HUES64 (cell line): ENCODE measurements around the gene TRMT11.
"Not testable (repeated sequence)": the region's sequence is repeated elsewhere in the genome, so short reads cannot be mapped to it uniquely, and the experiment has no call there.

Experiments used
- H3K27ac ChIP-seq: 2 replicates; pipeline ENCODE4 v1.7.0; 2013; ENCODE audit warnings: low read depth, low read length, inconsistent platforms
- H3K27me3 ChIP-seq: 2 replicates; pipeline ENCODE4 v1.6.1; 2013; ENCODE audit warnings: mild to moderate bottlenecking, low read length; ENCODE audit not compliant: insufficient read depth
- H3K36me3 ChIP-seq: 2 replicates; pipeline ENCODE4 v1.6.1; 2013; ENCODE audit warnings: mild to moderate bottlenecking, low read length; ENCODE audit not compliant: insufficient read depth
- H3K4me1 ChIP-seq: 2 replicates; pipeline ENCODE4 v1.6.1; 2013; ENCODE audit warnings: mild to moderate bottlenecking, low read length, moderate library complexity; ENCODE audit not compliant: insufficient read depth
- H3K4me3 ChIP-seq: 2 replicates; pipeline ENCODE4 v1.5.1; 2013; ENCODE audit warnings: mild to moderate bottlenecking, low read length, moderate library complexity
- H3K9ac ChIP-seq: 2 replicates; pipeline ENCODE4 v1.6.1; 2013; ENCODE audit warnings: mild to moderate bottlenecking, low read depth, low read length
- H3K9me3 ChIP-seq: 2 replicates; pipeline ENCODE4 v1.6.1; 2013; ENCODE audit warnings: low read depth, low read length; ENCODE audit not compliant: insufficient read depth
- WGBS: fragments of 150-250, 120-280 bp; methylation state at CpG from one replicate; pipeline ENCODE4 v1.1.7; 2013; ENCODE audit warnings: missing lambda C conversion rate; 5-methylcytosine and 5-hydroxymethylcytosine counted together

Gene TRMT11

GRCh38 chr6:125948455-125948854 is 37.9 kb upstream of the TRMT11 start:
- Histone ChIP-seq H3K4me1 (no peaks in the 10 kb centered on the region), H3K36me3 (no peaks in the 10 kb centered on the region), H3K4me3 (no peak overlapping the region), H3K27ac (no peak overlapping the region), H3K9ac (no peak overlapping the region), H3K9me3 (peaks cover 8% of the 10 kb centered on the region; the same call in 1 of the 2 replicates), H3K27me3 (no peaks in the 10 kb centered on the region)
- 87% methylated on average over 3 of the region's 3 CpGs for WGBS

- no peak overlapping the region for H3K4me3 ChIP-seq
- WGBS = 95% methylated on average over 2 of the region's 2 CpGs
- H3K36me3 ChIP-seq = no peaks in the 10 kb centered on the region
- no peaks in the 10 kb centered on the region for H3K4me1 ChIP-seq
- no peak overlapping the region for H3K9ac ChIP-seq
- H3K27ac ChIP-seq = no peak overlapping the region
- H3K27me3 ChIP-seq = no peaks in the 10 kb centered on the region
- peaks cover 8% of the 10 kb centered on the region; the same call in 1 of the 2 replicates for H3K9me3 ChIP-seq
Observed at GRCh38 chr6:125949069-125949468, 37.3 kb upstream of the TRMT11 start.

GRCh38 chr6:125950293-125950692 is 36.0 kb upstream of the TRMT11 start:
- Histone ChIP-seq H3K27ac (no peak overlapping the region), H3K4me3 (no peak overlapping the region), H3K27me3 (no peaks in the 10 kb centered on the region; the same call in 1 of the 2 replicates), H3K4me1 (no peaks in the 10 kb centered on the region), H3K36me3 (no peaks in the 10 kb centered on the region), H3K9ac (no peak overlapping the region), H3K9me3 (peaks cover 8% of the 10 kb centered on the region; the same call in 1 of the 2 replicates)
- 67% methylated on average over 6 of the region's 6 CpGs for WGBS

- H3K9me3 ChIP-seq, H3K27ac ChIP-seq, H3K27me3 ChIP-seq, H3K4me3 ChIP-seq, H3K9ac ChIP-seq, H3K4me1 ChIP-seq, H3K36me3 ChIP-seq: not testable (repeated sequence)
- 79% methylated on average over 6 of the region's 6 CpGs for WGBS
Observed at GRCh38 chr6:125950716-125951115, 35.6 kb upstream of the TRMT11 start.

- H3K36me3 ChIP-seq = no peaks in the 10 kb centered on the region
- WGBS = 84% methylated on average over 1 of the region's 1 CpG
- no peak overlapping the region for H3K27ac ChIP-seq
- peaks cover 8% of the 10 kb centered on the region; the same call in 1 of the 2 replicates for H3K9me3 ChIP-seq
- H3K4me1 ChIP-seq = 0 out of 2 replicates have a peak, but pooled peaks cover 3% of the 10 kb centered on the region
- H3K27me3 ChIP-seq = no peaks in the 10 kb centered on the region; the same call in 1 of the 2 replicates
- H3K4me3 ChIP-seq = no peak overlapping the region
- H3K9ac ChIP-seq = no peak overlapping the region
Observed at GRCh38 chr6:125951323-125951722, 35.0 kb upstream of the TRMT11 start.

- no peak overlapping the region for H3K27ac ChIP-seq
- WGBS = 82% methylated on average over 7 of the region's 7 CpGs
- no peaks in the 10 kb centered on the region for H3K36me3 ChIP-seq
- peaks cover 9% of the 10 kb centered on the region; the same call in 1 of the 2 replicates for H3K4me1 ChIP-seq
- no peak overlapping the region for H3K9ac ChIP-seq
- H3K4me3 ChIP-seq = no peak overlapping the region
- peaks cover 8% of the 10 kb centered on the region; the same call in 1 of the 2 replicates for H3K9me3 ChIP-seq
- no peaks in the 10 kb centered on the region; the same call in 1 of the 2 replicates for H3K27me3 ChIP-seq
Observed at GRCh38 chr6:125952764-125953501, 33.4 kb upstream of the TRMT11 start.

- H3K27ac ChIP-seq = no peak overlapping the region
- peaks cover 8% of the 10 kb centered on the region; the same call in 1 of the 2 replicates for H3K9me3 ChIP-seq
- no peak overlapping the region for H3K4me3 ChIP-seq
- 84% methylated on average over 11 of the region's 11 CpGs for WGBS
- no peaks in the 10 kb centered on the region; the same call in 1 of the 2 replicates for H3K27me3 ChIP-seq
- no peaks in the 10 kb centered on the region for H3K36me3 ChIP-seq
- peaks cover 13% of the 10 kb centered on the region; the same call in 1 of the 2 replicates for H3K4me1 ChIP-seq
- H3K9ac ChIP-seq = no peak overlapping the region
Observed at GRCh38 chr6:125953502-125953875, 32.9 kb upstream of the TRMT11 start.

- no peaks in the 10 kb centered on the region; the same call in 1 of the 2 replicates for H3K27me3 ChIP-seq
- peaks cover 13% of the 10 kb centered on the region; the same call in 1 of the 2 replicates for H3K4me1 ChIP-seq
- H3K36me3 ChIP-seq = no peaks in the 10 kb centered on the region
- no peak overlapping the region for H3K4me3 ChIP-seq
- 69% methylated on average over 5 of the region's 5 CpGs for WGBS
- H3K9me3 ChIP-seq = peaks cover 8% of the 10 kb centered on the region; the same call in 1 of the 2 replicates
- no peak overlapping the region for H3K27ac ChIP-seq
- H3K9ac ChIP-seq = no peak overlapping the region
Observed at GRCh38 chr6:125954735-125955339, 31.5 kb upstream of the TRMT11 start.

- H3K27me3 ChIP-seq = no peaks in the 10 kb centered on the region; the same call in 1 of the 2 replicates
Observed at GRCh38 chr6:125955973-125956372, 30.4 kb upstream of the TRMT11 start.

GRCh38 chr6:125956506-125957390 is 29.6 kb upstream of the TRMT11 start, which contains the start of gene HINT3:
TSS of gene HINT3 (plus strand) at chr6:125956770. CDS start at chr6:125956978, 208 bp downstream.
- Histone ChIP-seq H3K4me3 (peak within 1 kb of the TSS; percentile 85), H3K27me3 (no peaks in the 10 kb centered on the region; the same call in 1 of the 2 replicates), H3K9me3 (peaks cover 8% of the 10 kb centered on the region; the same call in 1 of the 2 replicates), H3K27ac (peak within 1 kb of the TSS; percentile 74), H3K9ac (peak within 1 kb of the TSS; percentile 77), H3K4me1 (peaks cover 13% of the 10 kb centered on the region; the same call in 1 of the 2 replicates), H3K36me3 (no peaks in the 10 kb centered on the region)
- under 1% methylated on average over 82 of the region's 82 CpGs for WGBS

More at GRCh38 chr6:125955973-125956372, 30.4 kb upstream of the TRMT11 start:
- Histone ChIP-seq H3K27ac (no peak overlapping the region), H3K9ac (no peak overlapping the region), H3K4me1 (peaks cover 13% of the 10 kb centered on the region; the same call in 1 of the 2 replicates), H3K4me3 (peak overlapping the region; percentile 85), H3K9me3 (peaks cover 8% of the 10 kb centered on the region; the same call in 1 of the 2 replicates), H3K36me3 (no peaks in the 10 kb centered on the region)
- WGBS = 68% methylated on average over 4 of the region's 5 CpGs
